OCI-LY7 (cell line): ENCODE results near the gene FPR1. TPM values are rescaled to one million over a fixed set of nuclear protein-coding genes. Genes with fewer than 3 reads are reported as not detected.

Source experiments
- BruUV-seq: library from RNA; stranded (reverse); fragments of 400-500 nt; replicated peaks from 2 replicates; lab custom pipeline; 2021; lab: Mats Ljungman, UMichigan
- CTCF ChIA-PET: fragments of 300-600 bp; sonication (Branson Sonifier 250); formaldehyde crosslinking; loops from one replicate; lab custom pipeline; 2022; ENCODE audit warnings: antibody characterized with exemption; ENCODE audit not compliant: unreplicated experiment; lab: Charles Lee
- POLR2A ChIA-PET: fragments of 300-600 bp; sonication (Branson Sonifier 250); formaldehyde crosslinking; loops from one replicate; lab custom pipeline; 2022; ENCODE audit warnings: antibody characterized with exemption; lab: Charles Lee
- DNase-seq: peaks from one replicate; pipeline ENCODE4 v3.0.0-alpha.2; 2015; ENCODE audit warnings: low spot score
- H2AFZ ChIP-seq: fragments of 200-600 bp; sonication (generic), shearing (Covaris generic); 2 replicates; pipeline ENCODE4 v1.6.1; 2014; ENCODE audit warnings: mild to moderate bottlenecking, antibody characterized with exemption, low read length, moderate library complexity
- H3K27ac ChIP-seq: fragments of 200-600 bp; sonication (generic); 2 replicates; pipeline ENCODE4 v1.5.1; 2014; ENCODE audit warnings: mixed run types, low read depth, mild to moderate bottlenecking, moderate library complexity, low read length, inconsistent platforms; ENCODE audit not compliant: poor library complexity, severe bottlenecking
- H3K36me3 ChIP-seq: fragments of 200-600 bp; sonication (generic); 2 replicates; pipeline ENCODE4 v1.6.1; 2014; ENCODE audit warnings: mild to moderate bottlenecking, antibody characterized with exemption, low read length, moderate library complexity, mixed read lengths; ENCODE audit not compliant: insufficient read depth
- H3K4me1 ChIP-seq: fragments of 200-600 bp; sonication (generic); 2 replicates; pipeline ENCODE4 v1.5.1; 2014; ENCODE audit warnings: mild to moderate bottlenecking, low read length; ENCODE audit not compliant: insufficient read depth, poor library complexity, severe bottlenecking
- H3K4me2 ChIP-seq: fragments of 200-600 bp; sonication (generic); 2 replicates; pipeline ENCODE4 v1.6.1; 2014; ENCODE audit warnings: mild to moderate bottlenecking, low read length
- H3K4me3 ChIP-seq: fragments of 200-600 bp; sonication (generic); 2 replicates; pipeline ENCODE4 v1.5.1; 2014; ENCODE audit warnings: mild to moderate bottlenecking, low read depth, low read length; ENCODE audit not compliant: poor library complexity, severe bottlenecking
- H3K79me2 ChIP-seq: fragments of 200-600 bp; sonication (generic); 2 replicates; pipeline ENCODE4 v1.6.1; 2016; ENCODE audit warnings: low read depth, mild to moderate bottlenecking, low read length, moderate library complexity, mixed read lengths; ENCODE audit not compliant: insufficient read depth
- H3K9me2 ChIP-seq: fragments of 200-600 bp; sonication (generic); 2 replicates; pipeline ENCODE4 v1.6.1; 2016; ENCODE audit warnings: mild to moderate bottlenecking, low read length, mixed read lengths; ENCODE audit not compliant: insufficient read depth
- H3K9me3 ChIP-seq: fragments of 200-600 bp; sonication (generic); 2 replicates; pipeline ENCODE4 v1.6.1; 2014; ENCODE audit warnings: mild to moderate bottlenecking, mixed run types, low read length, mixed read lengths
- H4K20me1 ChIP-seq: fragments of 200-600 bp; sonication (generic); 2 replicates; pipeline ENCODE4 v1.6.1; 2014; ENCODE audit warnings: mild to moderate bottlenecking, antibody characterized with exemption, low read length, moderate library complexity, mixed read lengths; ENCODE audit not compliant: insufficient read depth
- EZH2phosphoT487 ChIP-seq: fragments of 200-600 bp; sonication (generic); IDR thresholded peaks from 2 replicates; pipeline ENCODE4 v1.6.1; 2018; ENCODE audit warnings: low read depth, borderline replicate concordance, mild to moderate bottlenecking, mixed run types, antibody characterized with exemption, low read length, moderate library complexity, mixed read lengths
- intact Hi-C: fragments of 100-400 bp; cut with micrococcal nuclease; formaldehyde crosslinking; loops from one replicate; pipeline ENCODE4 v1.10.0; 2022; ENCODE audit not compliant: unreplicated experiment
- total RNA-seq, 2 experiments: library from RNA; depleted of rRNA in 1 of 2; stranded (reverse); fragments of >200 nt in 1 of 2; shearing (Covaris generic) in 1 of 2; gene quantifications; 2 replicates each; pipeline ENCODE4 v1.2.3, GENCODE V29; 2014 to 2022
- TF ChIP-seq, protein P1 (sequence below): fragments of 200-600 bp; sonication (generic); conservative IDR thresholded peaks from 2 replicates; pipeline ENCODE4 v1.5.1; 2014; ENCODE audit warnings: mild to moderate bottlenecking, antibody characterized with exemption, low read length, moderate library complexity, mixed read lengths

FPR1 gene
- total RNA-seq, 2 experiments from 2014 or later: not detected

GRCh38 chr19:51733742-51734522 lies 17.7 kb downstream of the FPR1 start:
- intact Hi-C loops: no loop called here
- TF ChIP-seq, protein P1, sequence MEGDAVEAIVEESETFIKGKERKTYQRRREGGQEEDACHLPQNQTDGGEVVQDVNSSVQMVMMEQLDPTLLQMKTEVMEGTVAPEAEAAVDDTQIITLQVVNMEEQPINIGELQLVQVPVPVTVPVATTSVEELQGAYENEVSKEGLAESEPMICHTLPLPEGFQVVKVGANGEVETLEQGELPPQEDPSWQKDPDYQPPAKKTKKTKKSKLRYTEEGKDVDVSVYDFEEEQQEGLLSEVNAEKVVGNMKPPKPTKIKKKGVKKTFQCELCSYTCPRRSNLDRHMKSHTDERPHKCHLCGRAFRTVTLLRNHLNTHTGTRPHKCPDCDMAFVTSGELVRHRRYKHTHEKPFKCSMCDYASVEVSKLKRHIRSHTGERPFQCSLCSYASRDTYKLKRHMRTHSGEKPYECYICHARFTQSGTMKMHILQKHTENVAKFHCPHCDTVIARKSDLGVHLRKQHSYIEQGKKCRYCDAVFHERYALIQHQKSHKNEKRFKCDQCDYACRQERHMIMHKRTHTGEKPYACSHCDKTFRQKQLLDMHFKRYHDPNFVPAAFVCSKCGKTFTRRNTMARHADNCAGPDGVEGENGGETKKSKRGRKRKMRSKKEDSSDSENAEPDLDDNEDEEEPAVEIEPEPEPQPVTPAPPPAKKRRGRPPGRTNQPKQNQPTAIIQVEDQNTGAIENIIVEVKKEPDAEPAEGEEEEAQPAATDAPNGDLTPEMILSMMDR: no peak
- TF ChIP-seq EZH2phosphoT487: no peak
- no peak overlapping the region for H3K4me2 ChIP-seq
- H4K20me1 ChIP-seq: no peaks in the 10 kb centered on the region
- no peaks in the 10 kb centered on the region for H3K9me2 ChIP-seq
- H3K4me3 ChIP-seq: no peak overlapping the region
- H3K27ac ChIP-seq: no peak overlapping the region
- no peaks in the 10 kb centered on the region for H3K36me3 ChIP-seq
- ChIA-PET POLR2A (no interaction called here), CTCF (no interaction called here)
- no peak overlapping the region for H2AFZ ChIP-seq
- no peak for DNase-seq
- no peaks in the 10 kb centered on the region for H3K79me2 ChIP-seq
- BruUV-seq: no TSS peak
- H3K9me3 ChIP-seq: no peaks in the 10 kb centered on the region
- H3K4me1 ChIP-seq: no peaks in the 10 kb centered on the region

DNA sequence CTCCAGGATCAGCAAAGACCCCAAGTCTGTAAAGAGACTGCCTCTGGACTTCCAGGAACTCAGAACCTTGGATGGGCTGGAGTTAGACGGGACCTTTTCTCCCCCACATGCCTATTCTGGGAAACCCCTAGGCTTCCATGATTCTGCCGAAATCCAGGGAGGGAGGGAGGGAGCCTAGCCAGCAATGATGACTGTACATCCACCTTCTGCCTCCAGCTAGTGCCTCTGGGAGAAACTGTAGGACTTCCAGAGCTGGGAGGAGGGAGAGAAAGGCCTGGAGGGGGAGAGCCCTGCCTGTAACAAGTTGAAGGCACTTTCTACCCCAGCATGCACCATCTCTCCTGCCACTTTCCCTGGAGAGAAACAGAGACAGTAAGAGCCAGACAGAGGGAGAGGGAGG lies 21.9 kb downstream of the FPR1 start:
- no TSS peak for BruUV-seq
- Histone ChIP-seq H3K4me1 (no peaks in the 10 kb centered on the region), H3K36me3 (no peaks in the 10 kb centered on the region), H3K27ac (no peak overlapping the region), H3K9me2 (no peaks in the 10 kb centered on the region), H3K79me2 (no peaks in the 10 kb centered on the region), H3K4me3 (no peak overlapping the region), H2AFZ (no peak overlapping the region), H4K20me1 (no peaks in the 10 kb centered on the region), H3K9me3 (no peaks in the 10 kb centered on the region), H3K4me2 (no peak overlapping the region)
- DNase-seq: no peak
- intact Hi-C loops: no loop called here
- ChIA-PET CTCF (no interaction called here), POLR2A (no interaction called here)
- TF ChIP-seq, protein P1: no peak
- no peak for TF ChIP-seq EZH2phosphoT487

DNA sequence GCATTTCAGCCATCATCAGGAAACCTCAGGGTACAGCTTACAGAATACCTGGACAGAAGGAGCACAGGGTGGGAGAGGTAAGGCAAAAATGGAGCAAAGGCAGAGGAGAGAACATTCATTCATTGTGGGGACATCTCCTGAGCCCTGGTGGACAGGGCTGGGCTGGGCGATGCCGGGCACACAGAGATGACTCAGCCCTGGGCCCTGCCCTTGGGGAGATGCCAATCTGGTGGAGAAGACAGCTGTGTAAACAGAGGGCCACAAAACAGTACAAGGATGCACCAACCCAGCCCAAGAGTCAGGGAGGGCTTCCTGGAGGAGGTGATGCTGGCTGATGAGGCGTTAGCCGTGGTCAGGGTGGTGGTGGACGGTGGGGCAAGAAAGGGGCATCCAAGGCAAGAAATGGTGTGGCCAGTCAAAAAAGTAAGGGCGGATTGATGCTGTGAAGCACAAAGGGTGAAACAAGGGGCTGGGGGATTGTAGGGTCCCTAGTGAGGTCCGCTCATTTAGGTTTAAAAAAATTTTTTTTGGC lies 24.3 kb downstream of the FPR1 start:
- ChIA-PET CTCF (no interaction called here), POLR2A (interaction anchor here (0.6 kb wide), 1 partner anchor 63 kb away, joined by 3 read pairs; no protein-coding TSS in a partner anchor)
- no peak overlapping the region for H3K27ac ChIP-seq
- TF ChIP-seq, protein P1: no peak
- intact Hi-C loops: no loop called here
- no peaks in the 10 kb centered on the region for H3K9me3 ChIP-seq
- no peak for DNase-seq
- H3K4me1 ChIP-seq: peaks cover 8% of the 10 kb centered on the region
- no peaks in the 10 kb centered on the region for H3K9me2 ChIP-seq
- H3K36me3 ChIP-seq: no peaks in the 10 kb centered on the region
- H3K79me2 ChIP-seq: no peaks in the 10 kb centered on the region
- no peaks in the 10 kb centered on the region for H4K20me1 ChIP-seq
- no peak overlapping the region for H3K4me3 ChIP-seq
- BruUV-seq: no TSS peak
- no peak overlapping the region for H3K4me2 ChIP-seq
- no peak overlapping the region for H2AFZ ChIP-seq
